ENCODE data around the gene ZCCHC4.

Gene ZCCHC4

GRCh38 chr4:25377572-25378436 is 65.2 kb downstream of the ZCCHC4 start:
- no peak for DNase-seq (ENCODE audit: low read depth in 2 of 2)

DNA sequence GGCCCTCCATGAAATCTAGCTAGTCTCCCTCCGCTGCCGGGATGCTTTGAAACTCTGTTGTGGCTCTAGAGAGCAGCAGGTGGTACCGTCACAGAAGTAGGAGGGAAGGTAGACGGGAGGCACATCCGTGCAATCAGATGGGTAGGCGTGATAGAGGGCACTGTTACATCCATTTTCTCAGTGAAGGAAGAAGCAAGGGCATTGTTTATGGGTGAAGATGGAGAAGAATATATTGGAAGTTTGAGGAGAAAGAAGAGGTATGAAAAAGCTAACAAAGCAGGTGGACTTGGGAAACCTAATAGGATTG is 65.8 kb downstream of the ZCCHC4 start:
- no peak for DNase-seq (ENCODE audit: low read depth in 2 of 2)

DNA sequence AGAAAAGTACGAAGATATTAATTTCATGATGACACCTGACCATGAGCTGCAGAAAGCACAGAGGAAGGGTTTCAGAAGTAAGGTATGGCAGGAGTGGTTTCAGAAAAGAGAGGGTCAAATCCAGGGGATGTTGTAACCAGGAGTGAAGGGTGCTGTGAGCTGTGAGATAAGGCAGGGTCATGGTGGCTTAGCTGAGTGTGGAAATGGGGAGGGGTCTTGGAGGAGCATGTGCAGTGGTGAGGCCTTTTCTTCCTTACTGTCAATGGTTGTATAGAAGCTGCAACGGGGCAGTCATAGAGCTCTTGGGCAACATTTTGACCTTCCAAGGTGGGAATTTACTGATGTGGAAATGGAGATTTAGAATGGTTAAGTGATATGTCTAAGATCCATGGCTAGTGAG is 67.0 kb downstream of the ZCCHC4 start:
- no peak for DNase-seq (ENCODE audit: low read depth in 2 of 2)

GRCh38 chr4:25383647-25384046 is 71.1 kb downstream of the ZCCHC4 start:
- no peak for DNase-seq (ENCODE audit: low read depth in 2 of 2)

GRCh38 chr4:25386926-25387325 is 74.4 kb downstream of the ZCCHC4 start:
- DNase-seq (ENCODE audit: low read depth in 2 of 2) = no peak

DNA sequence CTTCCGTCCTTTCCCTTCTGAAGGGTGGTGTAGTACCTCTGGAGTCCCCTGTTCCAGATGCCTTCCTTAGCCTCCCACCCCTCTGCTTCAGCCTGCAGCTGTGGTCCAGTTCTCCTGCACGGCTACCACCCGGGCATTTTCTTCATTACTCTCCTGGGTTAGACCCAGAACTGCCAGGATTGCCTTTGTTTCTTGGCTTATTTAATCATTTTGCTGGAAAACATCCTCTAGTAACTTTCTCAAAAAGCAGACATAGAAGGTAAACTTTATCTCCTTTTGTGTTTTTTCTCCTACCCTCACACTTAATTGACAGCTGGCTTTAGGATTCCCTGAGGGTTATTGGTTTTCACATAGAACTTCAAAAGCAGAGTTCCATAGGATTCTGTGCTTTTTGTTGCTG is 84.7 kb downstream of the ZCCHC4 start:
- no peak for DNase-seq (ENCODE audit: low read depth in 2 of 2)

DNA sequence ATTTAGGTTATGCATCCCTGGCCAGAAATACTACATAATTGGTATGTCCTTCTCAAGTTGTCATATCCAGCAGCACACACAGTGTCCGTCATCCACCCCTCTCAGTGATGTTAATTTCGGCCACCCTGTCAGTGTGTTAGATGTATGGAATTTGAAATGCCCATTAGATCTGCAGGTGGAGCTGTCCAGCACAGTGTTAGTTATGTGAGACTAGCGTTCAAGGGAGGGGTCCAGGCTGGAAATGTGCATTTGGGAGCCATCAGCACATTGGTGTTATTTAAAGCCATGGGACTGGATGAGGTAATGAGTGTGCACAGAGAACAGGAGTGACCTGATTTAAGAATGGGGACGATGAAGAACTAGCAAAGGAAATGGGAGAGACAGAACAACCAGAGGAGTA is 86.9 kb downstream of the ZCCHC4 start:
- no peak for DNase-seq (ENCODE audit: low read depth in 2 of 2)

DNA sequence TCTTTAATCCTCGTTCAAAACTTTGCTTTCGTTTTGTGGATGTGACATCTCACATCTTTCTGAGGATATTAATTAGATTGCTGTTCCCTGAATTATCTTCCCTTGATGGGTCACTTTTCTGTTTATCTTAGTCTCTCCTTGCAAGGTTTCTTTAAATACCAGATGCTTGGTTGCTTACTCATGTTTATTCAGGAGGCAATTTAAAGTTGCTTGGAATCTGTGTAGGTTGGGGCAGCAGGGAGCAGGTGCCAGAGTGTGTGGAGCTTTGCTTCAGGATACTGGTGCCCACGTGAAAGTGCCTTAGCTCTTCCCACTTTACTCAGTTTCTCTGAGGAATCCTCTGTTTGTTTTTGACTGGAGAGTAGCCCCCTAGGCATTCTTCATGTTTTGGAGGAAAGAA is 88.5 kb downstream of the ZCCHC4 start:
- DNase-seq (ENCODE audit: low read depth in 2 of 2) = no peak

GRCh38 chr4:25402521-25402920 is 89.9 kb downstream of the ZCCHC4 start:
- DNase-seq (ENCODE audit: low read depth in 2 of 2) = no peak

GRCh38 chr4:25403699-25404098 is 91.1 kb downstream of the ZCCHC4 start:
- DNase-seq (ENCODE audit: low read depth in 2 of 2) = no peak

- no peak for DNase-seq (ENCODE audit: low read depth in 2 of 2)
These were observed 92.9 kb downstream of the ZCCHC4 start for GRCh38 chr4:25405453-25405852.

- no peak for DNase-seq (ENCODE audit: low read depth in 2 of 2)
These were observed 93.6 kb downstream of the ZCCHC4 start for GRCh38 chr4:25406081-25406692.

- no peak for DNase-seq (ENCODE audit: low read depth in 2 of 2)
These were observed 98.4 kb downstream of the ZCCHC4 start for GRCh38 chr4:25410820-25411529.

GRCh38 chr4:25413261-25413660 is 100.7 kb downstream of the ZCCHC4 start:
- no peak for DNase-seq (ENCODE audit: low read depth in 2 of 2)

DNA sequence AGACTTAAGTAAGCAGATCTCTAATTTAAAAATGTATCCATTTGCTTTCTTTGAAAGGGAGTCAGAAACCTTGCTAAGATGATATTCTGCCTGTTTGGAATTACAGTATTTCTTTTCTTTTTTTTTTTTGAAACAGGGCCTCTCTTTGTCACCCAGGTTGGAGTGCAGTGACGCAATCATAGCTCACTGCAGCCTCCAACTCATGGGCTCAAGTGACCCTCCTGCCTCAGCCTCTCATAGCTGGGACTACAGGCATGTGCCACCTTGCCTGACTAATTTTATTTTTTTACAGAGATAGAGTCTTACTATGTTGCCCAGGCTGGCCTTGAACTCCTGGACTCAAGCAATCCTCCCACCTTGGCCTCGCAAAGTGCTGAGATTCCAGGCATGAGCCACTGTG is 104.4 kb downstream of the ZCCHC4 start:
- DNase-seq (ENCODE audit: low read depth in 2 of 2) = no peak

All from fibroblast of skin of left biceps (primary cell).